ENCODE measurements around the gene BMPR1B. TPM values are rescaled to one million over a fixed set of nuclear protein-coding genes. Genes with fewer than 3 reads are reported as not detected.
A peak's percentile ranks its signal among the peaks of the same experiment; 100 is the strongest.

The BMPR1B gene
- total and polyA plus RNA-seq, 9 of the 15 experiments (the other 6 are each of a cell fraction or from before 2014, with no cell fraction given): 0.01 TPM; not detected in 8

DNA sequence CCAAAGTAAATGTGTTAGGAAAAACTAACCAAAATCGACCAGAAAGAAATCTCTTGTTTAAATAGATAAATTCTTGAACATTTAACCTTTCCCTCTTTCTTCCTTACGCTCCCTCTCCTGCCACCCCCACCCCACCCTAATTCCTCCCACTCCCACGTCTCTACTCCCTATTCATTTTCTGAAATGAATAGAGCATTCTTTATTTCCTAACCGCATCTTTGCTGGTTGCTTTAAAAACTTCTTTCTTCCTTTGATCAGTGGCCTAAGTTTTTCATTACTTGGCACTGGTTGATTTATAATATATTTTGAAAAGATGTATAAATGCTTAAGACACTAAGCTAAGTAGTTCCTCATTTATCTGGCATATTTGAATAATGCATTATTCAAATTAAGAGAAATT lies 33.9 kb downstream of the BMPR1B start:
- H3K4me3 ChIP-seq: no peak overlapping the region
- ChIA-PET CTCF (ENCODE audit: low intra/inter-chr PET ratio) (no interaction called here), POLR2A (no interaction called here)
- H3K4me2 ChIP-seq (ENCODE audit: insufficient read depth, low read length): no peak overlapping the region
- in situ Hi-C loops (cut with MboI): no loop called here
- H3K9me1 ChIP-seq (ENCODE audit: control insufficient read depth, insufficient read depth, low read length): no peaks in the 10 kb centered on the region
- ATAC-seq: no peak
- no peaks in the 10 kb centered on the region for H3K36me3 ChIP-seq (ENCODE audit: control insufficient read depth, insufficient read depth, low read length)
- H3K4me1 ChIP-seq (replicated peaks in 1 of 2; ENCODE audit: control insufficient read depth in 2 of 2, insufficient read depth in 2 of 2, low read length in 2 of 2): no peaks in the 10 kb centered on the region
- BruUV-seq (replicated peaks): no TSS peak
- H3K27me3 ChIP-seq (ENCODE audit: control insufficient read depth in 2 of 2, insufficient read depth in 2 of 2, low read length in 2 of 2): no peaks in the 10 kb centered on the region
- DNase-seq (ENCODE audit: extremely low read depth in 1 of 4, low spot score in 3 of 4): no peak
- no peak overlapping the region for H3K27ac ChIP-seq (ENCODE audit: extremely low read depth, low read depth, low read length)
- peak; percentile 15 for TF ChIP-seq PCBP2 (IDR thresholded peaks at IDR 0.05; ENCODE audit: low read depth, low read length, poor library complexity, severe bottlenecking)
- TF ChIP-seq ZNF347 (CRISPR knock-in tag; IDR thresholded peaks at IDR 0.05; ENCODE audit: low read depth): no peak
- TF ChIP-seq MTA3 (IDR thresholded peaks at IDR 0.05; ENCODE audit: borderline replicate concordance): no peak
- WGBS (ENCODE audit: insufficient coverage, low coverage, missing lambda C conversion rate): 2% methylated on average over 4 of the region's 4 CpGs
- intact Hi-C loops (cut with micrococcal nuclease): no loop called here
- H3K9ac ChIP-seq (ENCODE audit: insufficient read depth in 1 of 2, low read depth in 2 of 2, low read length in 2 of 2): no peak overlapping the region
- FAIRE-seq: no peak
- H4K20me1 ChIP-seq (replicated peaks; ENCODE audit: control insufficient read depth, insufficient read depth, low read length): no peaks in the 10 kb centered on the region
- H3K9me3 ChIP-seq (replicated peaks; ENCODE audit: control insufficient read depth, insufficient read depth, low read depth, low read length): no peaks in the 10 kb centered on the region
- H2AFZ ChIP-seq (ENCODE audit: low read depth, low read length): no peak overlapping the region
- H3K79me2 ChIP-seq (ENCODE audit: control insufficient read depth, insufficient read depth, low read length): no peaks in the 10 kb centered on the region

DNA sequence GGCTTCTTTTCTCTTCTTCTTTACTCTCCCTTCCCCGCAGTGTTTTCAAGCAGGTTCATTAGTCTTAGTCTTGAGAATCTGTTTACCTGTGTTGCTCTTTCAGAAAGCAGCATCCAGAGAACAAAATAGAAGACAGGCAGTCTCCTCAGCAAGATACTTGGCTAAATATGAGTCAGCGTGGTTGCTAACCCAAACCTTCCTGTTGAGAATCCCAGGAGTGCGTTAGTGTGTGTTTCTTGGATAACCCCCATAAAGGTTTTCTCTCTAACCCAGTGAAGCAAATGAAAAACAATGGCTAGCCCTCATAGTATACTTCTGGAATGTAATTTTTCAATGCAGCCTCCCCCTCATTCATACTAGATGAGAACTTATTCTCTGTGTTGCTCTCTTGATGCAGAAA lies 41.1 kb downstream of the BMPR1B start:
- Histone ChIP-seq H3K4me1 (replicated peaks in 1 of 2; ENCODE audit: control insufficient read depth in 2 of 2, insufficient read depth in 2 of 2, low read length in 2 of 2) (no peaks in the 10 kb centered on the region), H3K27me3 (ENCODE audit: control insufficient read depth in 2 of 2, insufficient read depth in 2 of 2, low read length in 2 of 2) (no peaks in the 10 kb centered on the region), H4K20me1 (replicated peaks; ENCODE audit: control insufficient read depth, insufficient read depth, low read length) (no peaks in the 10 kb centered on the region), H3K9me1 (ENCODE audit: control insufficient read depth, insufficient read depth, low read length) (no peaks in the 10 kb centered on the region), H2AFZ (ENCODE audit: low read depth, low read length) (no peak overlapping the region), H3K4me3 (no peak overlapping the region), H3K9ac (ENCODE audit: insufficient read depth in 1 of 2, low read depth in 2 of 2, low read length in 2 of 2) (no peak overlapping the region), H3K36me3 (ENCODE audit: control insufficient read depth, insufficient read depth, low read length) (no peaks in the 10 kb centered on the region), H3K27ac (ENCODE audit: extremely low read depth, low read depth, low read length) (no peak overlapping the region), H3K79me2 (ENCODE audit: control insufficient read depth, insufficient read depth, low read length) (no peaks in the 10 kb centered on the region), H3K9me3 (replicated peaks; ENCODE audit: control insufficient read depth, insufficient read depth, low read depth, low read length) (no peaks in the 10 kb centered on the region), H3K4me2 (ENCODE audit: insufficient read depth, low read length) (no peak overlapping the region)
- intact Hi-C loops (cut with micrococcal nuclease): no loop called here
- ChIA-PET CTCF (ENCODE audit: low intra/inter-chr PET ratio) (interaction anchor here (0.6 kb wide), 1 partner anchor 917 kb away, joined by 5 read pairs; no protein-coding TSS in a partner anchor), POLR2A (no interaction called here)
- BruUV-seq (replicated peaks): no TSS peak
- WGBS (ENCODE audit: insufficient coverage, low coverage, missing lambda C conversion rate): 2% methylated on average over 3 of the region's 3 CpGs
- in situ Hi-C loops (cut with MboI): no loop called here
- FAIRE-seq (no peak), ATAC-seq (no peak), DNase-seq (ENCODE audit: extremely low read depth in 1 of 4, low spot score in 3 of 4) (no peak)
- TF ChIP-seq, protein P1, sequence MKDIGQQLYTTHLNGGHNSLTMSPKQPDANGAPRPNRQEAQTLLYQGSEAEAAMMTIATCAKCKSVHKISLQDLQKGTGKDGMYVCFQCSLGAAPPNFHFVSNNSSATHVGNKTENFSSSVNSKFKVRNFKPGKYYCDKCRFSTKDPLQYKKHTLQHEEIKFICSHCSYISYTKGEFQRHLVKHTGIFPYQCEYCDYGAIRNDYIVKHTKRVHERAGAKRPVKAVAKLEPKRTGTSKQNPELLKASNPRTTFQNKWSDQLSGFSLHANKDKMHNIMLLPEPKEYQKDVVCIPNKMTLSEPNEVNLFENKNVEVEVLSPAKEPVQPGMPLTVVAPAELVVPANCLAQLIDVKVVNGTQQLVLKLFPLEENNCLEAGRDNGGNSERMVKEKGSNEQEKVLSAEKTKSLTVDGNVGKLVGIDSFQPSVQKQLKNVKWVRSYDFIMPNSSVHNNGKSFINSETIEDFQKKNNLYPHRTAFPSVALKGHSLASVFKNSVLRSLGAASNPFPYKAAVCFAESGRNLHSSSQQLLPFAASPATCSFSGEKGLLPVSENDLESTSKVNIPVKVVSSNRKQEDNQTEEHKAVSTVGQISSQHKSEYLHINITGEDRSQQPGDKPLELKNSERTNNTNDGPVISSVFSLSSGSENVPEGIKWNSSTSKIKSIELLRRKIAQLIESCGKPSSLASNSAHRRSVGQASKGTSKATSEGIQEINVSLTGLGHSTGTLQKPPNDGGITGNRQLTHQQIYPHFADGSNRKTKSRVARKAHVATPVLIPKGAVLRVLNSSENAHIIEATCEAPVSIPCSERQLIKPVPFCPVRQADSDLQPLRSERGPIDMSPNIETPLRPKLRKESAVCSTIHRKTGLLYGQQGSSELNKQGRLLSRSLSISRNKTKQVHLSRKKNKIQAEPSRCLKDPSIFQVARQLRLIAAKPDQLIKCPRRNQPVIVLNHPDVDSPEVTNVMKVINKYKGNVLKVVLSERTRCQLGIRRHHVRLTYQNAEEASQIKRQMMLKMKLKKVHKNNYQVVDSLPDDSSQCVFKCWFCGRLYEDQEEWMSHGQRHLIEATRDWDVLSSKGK (CRISPR knock-in tag; IDR thresholded peaks at IDR 0.05): no peak
- TF ChIP-seq JUNB (CRISPR knock-in tag; conservative IDR thresholded peaks at IDR 0.05): no peak
- no peak for TF ChIP-seq HMGN3 (IDR thresholded peaks at IDR 0.05; ENCODE audit: borderline replicate concordance, extremely low read depth, insufficient read length, low read depth, low read length)
- TF ChIP-seq ARHGAP35 (IDR thresholded peaks at IDR 0.05; ENCODE audit: partially characterized antibody): no peak
- TF ChIP-seq MCM7 (IDR thresholded peaks at IDR 0.05): no peak
